Smooth muscle cell (in vitro differentiated cells): ENCODE data around the gene HSD17B14. TPM values are rescaled to one million over a fixed set of nuclear protein-coding genes. Genes with fewer than 3 reads are reported as not detected.

ENCODE experiments used
- polyA plus RNA-seq: library from polyadenylated mRNA; unstranded; fragments of >200 nt; fragmentation: Nextera tagmentation; extraction: Ambion mirVana; gene quantifications from 2 replicates; pipeline ENCODE4 v1.2.1, GENCODE V29; 2016
- small RNA-seq: library from RNA; depleted of rRNA; stranded (forward); fragments of <200 nt; gene quantifications from one replicate; pipeline ENCODE3, GENCODE V24; 2014
- total RNA-seq: library from RNA; depleted of rRNA; stranded (reverse); fragments of >200 nt; gene quantifications from 2 replicates; pipeline ENCODE4 v1.2.3, GENCODE V29; 2014

Gene HSD17B14
- total and polyA plus RNA-seq, 2 experiments from 2014 or later, result 16.4 to 19.3 TPM

Small RNA genes within 50 kb of the gene (small RNA-seq; reads per million reads assigned to genes)
- gene RNU6-317P, result not detected

Other genes with a start within 250 kb of the HSD17B14 start
Only the 30 nearest of the 33 such genes appear.
- 0.49 and 0.72 TPM in 2 replicates for gene FAM83E, start 221.4 kb downstream of the HSD17B14 start, total RNA-seq
- gene FAM83E, start 221.4 kb downstream of the HSD17B14 start, polyA plus RNA-seq, result 0.49 and 2.0 TPM in 2 replicates
- 1,279 and 1,519 TPM in 2 replicates for gene RPL18, start 217.3 kb downstream of the HSD17B14 start, total RNA-seq
- 666 and 762 TPM in 2 replicates for gene RPL18, start 217.3 kb downstream of the HSD17B14 start, polyA plus RNA-seq
- gene SPHK2, start 217.0 kb downstream of the HSD17B14 start, total RNA-seq, result 4.0 and 8.2 TPM in 2 replicates
- gene SPHK2, start 217.0 kb downstream of the HSD17B14 start, polyA plus RNA-seq, result 9.3 and 13.8 TPM in 2 replicates
- gene DBP, start 199.1 kb downstream of the HSD17B14 start, total RNA-seq, result 3.5 and 4.5 TPM in 2 replicates
- gene DBP, start 199.1 kb downstream of the HSD17B14 start, polyA plus RNA-seq, result 6.9 and 11.3 TPM in 2 replicates
- gene CA11, start 190.3 kb downstream of the HSD17B14 start, total RNA-seq, result 0.09 and 1.7 TPM in 2 replicates
- 6.9 and 9.5 TPM in 2 replicates for gene CA11, start 190.3 kb downstream of the HSD17B14 start, polyA plus RNA-seq
- gene NTN5, start 163.5 kb downstream of the HSD17B14 start, total RNA-seq, result not detected in 2 replicates
- gene NTN5, start 163.5 kb downstream of the HSD17B14 start, polyA plus RNA-seq, result 0.22 TPM in 1 of 2 replicates, not detected in the other
- 0.27 and 1.1 TPM in 2 replicates for gene FUT2, start 140.5 kb downstream of the HSD17B14 start, total RNA-seq
- gene FUT2, start 140.5 kb downstream of the HSD17B14 start, polyA plus RNA-seq, result 0.18 and 0.54 TPM in 2 replicates
- gene MAMSTR, start 116.8 kb downstream of the HSD17B14 start, total RNA-seq, result 0.22 and 0.58 TPM in 2 replicates
- gene MAMSTR, start 116.8 kb downstream of the HSD17B14 start, polyA plus RNA-seq, result 3.2 and 3.9 TPM in 2 replicates
- gene RASIP1, start 95.9 kb downstream of the HSD17B14 start, total RNA-seq, result 0.27 and 0.81 TPM in 2 replicates
- gene RASIP1, start 95.9 kb downstream of the HSD17B14 start, polyA plus RNA-seq, result 2.7 and 3.5 TPM in 2 replicates
- 0.45 TPM in 1 of 2 replicates, not detected in the other for gene IZUMO1, start 89.6 kb downstream of the HSD17B14 start, total RNA-seq
- gene IZUMO1, start 89.6 kb downstream of the HSD17B14 start, polyA plus RNA-seq, result not detected in 2 replicates
- 0.58 TPM in 2 replicates for gene FUT1, start 83.8 kb downstream of the HSD17B14 start, total RNA-seq
- gene FUT1, start 83.8 kb downstream of the HSD17B14 start, polyA plus RNA-seq, result 0.51 and 1.8 TPM in 2 replicates
- gene FGF21, start 81.0 kb downstream of the HSD17B14 start, total RNA-seq, result not detected in 2 replicates
- not detected in 2 replicates for gene FGF21, start 81.0 kb downstream of the HSD17B14 start, polyA plus RNA-seq
- 11.8 and 24.9 TPM in 2 replicates for gene BCAT2, start 25.5 kb downstream of the HSD17B14 start, total RNA-seq
- gene BCAT2, start 25.5 kb downstream of the HSD17B14 start, polyA plus RNA-seq, result 30.9 and 45.4 TPM in 2 replicates
- gene PLEKHA4, start 32.1 kb upstream of the HSD17B14 start, total RNA-seq, result 2.6 and 4.4 TPM in 2 replicates
- gene PLEKHA4, start 32.1 kb upstream of the HSD17B14 start, polyA plus RNA-seq, result 32.6 and 39.2 TPM in 2 replicates
- gene PPP1R15A, start 35.9 kb upstream of the HSD17B14 start, total RNA-seq, result 88.5 and 99.3 TPM in 2 replicates
- 339 and 357 TPM in 2 replicates for gene PPP1R15A, start 35.9 kb upstream of the HSD17B14 start, polyA plus RNA-seq
- gene TULP2, start 62.3 kb upstream of the HSD17B14 start, total RNA-seq, result 0.18 TPM in 1 of 2 replicates, not detected in the other
- 1.2 and 1.8 TPM in 2 replicates for gene TULP2, start 62.3 kb upstream of the HSD17B14 start, polyA plus RNA-seq
- gene NUCB1, start 63.8 kb upstream of the HSD17B14 start, total RNA-seq, result 146 and 221 TPM in 2 replicates
- 292 and 329 TPM in 2 replicates for gene NUCB1, start 63.8 kb upstream of the HSD17B14 start, polyA plus RNA-seq
- gene DHDH, start 97.2 kb upstream of the HSD17B14 start, total RNA-seq, result 0.27 TPM in 1 of 2 replicates, not detected in the other
- 0.87 and 1.0 TPM in 2 replicates for gene DHDH, start 97.2 kb upstream of the HSD17B14 start, polyA plus RNA-seq
- 42.8 and 124 TPM in 2 replicates for gene BAX, start 118.4 kb upstream of the HSD17B14 start, total RNA-seq
- gene BAX, start 118.4 kb upstream of the HSD17B14 start, polyA plus RNA-seq, result 153 and 185 TPM in 2 replicates
- 5,371 and 5,904 TPM in 2 replicates for gene FTL, start 128.8 kb upstream of the HSD17B14 start, total RNA-seq
- 11,768 and 12,053 TPM in 2 replicates for gene FTL, start 128.8 kb upstream of the HSD17B14 start, polyA plus RNA-seq
- gene GYS1, start 156.8 kb upstream of the HSD17B14 start, total RNA-seq, result 40.8 and 58.1 TPM in 2 replicates
- gene GYS1, start 156.8 kb upstream of the HSD17B14 start, polyA plus RNA-seq, result 75.2 and 82.6 TPM in 2 replicates
- 74.3 and 89.4 TPM in 2 replicates for gene RUVBL2, start 157.4 kb upstream of the HSD17B14 start, total RNA-seq
- gene RUVBL2, start 157.4 kb upstream of the HSD17B14 start, polyA plus RNA-seq, result 117 and 123 TPM in 2 replicates
- gene LHB, start 180.6 kb upstream of the HSD17B14 start, total RNA-seq, result not detected in 2 replicates
- 0.39 TPM in 1 of 2 replicates, not detected in the other for gene LHB, start 180.6 kb upstream of the HSD17B14 start, polyA plus RNA-seq
- not detected in 2 replicates for gene CGB3, start 187.8 kb upstream of the HSD17B14 start, total RNA-seq
- gene CGB3, start 187.8 kb upstream of the HSD17B14 start, polyA plus RNA-seq, result 0.45 and 1.8 TPM in 2 replicates
- 2.3 TPM in 1 of 2 replicates, not detected in the other for gene CGB2, start 195.4 kb upstream of the HSD17B14 start, total RNA-seq
- gene CGB2, start 195.4 kb upstream of the HSD17B14 start, polyA plus RNA-seq, result 1.3 TPM in 1 of 2 replicates, not detected in the other
- not detected in 2 replicates for gene CGB1, start 200.4 kb upstream of the HSD17B14 start, total RNA-seq
- not detected in 2 replicates for gene CGB1, start 200.4 kb upstream of the HSD17B14 start, polyA plus RNA-seq
- gene CGB5, start 207.4 kb upstream of the HSD17B14 start, total RNA-seq, result 2.5 TPM in 1 of 2 replicates, not detected in the other
- gene CGB5, start 207.4 kb upstream of the HSD17B14 start, polyA plus RNA-seq, result 2.0 and 3.4 TPM in 2 replicates
- gene CGB8, start 212.6 kb upstream of the HSD17B14 start, total RNA-seq, result not detected in 2 replicates
- 1.0 and 7.4 TPM in 2 replicates for gene CGB8, start 212.6 kb upstream of the HSD17B14 start, polyA plus RNA-seq
- 1.3 and 2.0 TPM in 2 replicates for gene CGB7, start 221.3 kb upstream of the HSD17B14 start, total RNA-seq
- gene CGB7, start 221.3 kb upstream of the HSD17B14 start, polyA plus RNA-seq, result 2.5 and 7.6 TPM in 2 replicates
- gene NTF4, start 228.3 kb upstream of the HSD17B14 start, total RNA-seq, result 1.2 and 1.8 TPM in 2 replicates
- gene NTF4, start 228.3 kb upstream of the HSD17B14 start, polyA plus RNA-seq, result 1.4 and 7.8 TPM in 2 replicates